Measurements from ENCODE around the gene CNN2. TPM values are rescaled to one million over a fixed set of nuclear protein-coding genes. Genes with fewer than 3 reads are reported as not detected.

The CNN2 gene
- total RNA-seq, 2 donors from 2014 or later, result 108 to 132 TPM

DNA sequence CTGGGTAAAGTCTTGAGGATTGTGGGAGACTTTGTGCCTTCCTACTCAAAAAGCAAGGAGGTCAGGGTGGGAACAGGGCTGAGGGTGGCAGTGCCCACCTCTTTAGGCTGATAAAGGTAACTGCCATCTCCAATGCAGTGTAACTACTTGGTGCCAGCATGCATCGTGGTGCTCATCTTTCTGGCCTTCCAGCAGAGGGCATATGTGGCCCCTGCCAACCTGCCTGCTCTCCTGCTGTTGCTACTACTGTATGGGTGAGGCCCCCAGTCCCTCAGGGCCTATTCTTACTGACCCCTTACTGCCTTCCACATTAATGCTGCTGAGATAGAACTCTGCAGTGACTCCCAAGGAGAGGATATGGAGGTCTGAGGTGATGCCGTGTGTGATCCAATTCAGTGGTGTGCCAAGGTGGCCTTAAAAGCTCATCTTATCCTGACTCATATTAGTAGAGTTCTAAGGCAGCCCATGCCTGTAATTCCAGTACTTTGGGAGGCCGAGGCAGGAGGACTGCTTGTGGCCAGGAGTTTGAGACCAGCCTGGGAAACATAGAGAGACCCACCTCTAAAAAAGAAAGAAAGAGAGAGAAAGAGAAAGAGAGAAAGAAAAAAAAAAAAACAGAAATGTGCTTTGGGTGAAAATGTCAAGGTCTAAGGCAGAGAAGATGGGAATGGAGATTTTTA lies 30.9 kb downstream of the CNN2 start:
- no peaks in the 10 kb centered on the region for H3K9me3 ChIP-seq
- DNase-seq, result no peak

DNA sequence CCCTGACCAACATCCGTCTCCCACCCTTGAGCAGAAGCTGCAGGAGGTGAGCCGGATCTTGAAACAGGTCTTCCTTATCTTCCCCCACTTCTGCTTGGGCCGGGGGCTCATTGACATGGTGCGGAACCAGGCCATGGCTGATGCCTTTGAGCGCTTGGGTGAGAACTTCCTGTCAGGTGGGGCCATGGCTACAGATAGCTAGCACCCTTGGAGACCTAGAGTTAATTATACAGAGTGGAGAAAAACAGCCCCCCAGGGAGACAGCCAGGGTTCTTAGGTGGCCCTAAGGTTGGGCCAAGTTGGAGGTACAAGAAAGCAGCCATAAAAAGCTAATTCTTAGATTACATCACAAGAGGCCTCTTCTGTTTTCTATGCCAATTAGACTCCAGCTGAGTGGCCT lies 31.7 kb downstream of the CNN2 start:
- Histone ChIP-seq H3K27ac (no peak overlapping the region), H3K36me3 (no peaks in the 10 kb centered on the region), H3K9me3 (no peaks in the 10 kb centered on the region), H3K4me1 (no peaks in the 10 kb centered on the region), H3K9ac (ENCODE audit: low read depth in 2 of 2, low read length in 2 of 2) (no peak overlapping the region), H3K4me3 (no peak overlapping the region), H3K27me3 (no peaks in the 10 kb centered on the region)
- intact Hi-C loops (cut with DNase I), result no loop called here
- DNase-seq, result no peak
- TF ChIP-seq, protein P1, sequence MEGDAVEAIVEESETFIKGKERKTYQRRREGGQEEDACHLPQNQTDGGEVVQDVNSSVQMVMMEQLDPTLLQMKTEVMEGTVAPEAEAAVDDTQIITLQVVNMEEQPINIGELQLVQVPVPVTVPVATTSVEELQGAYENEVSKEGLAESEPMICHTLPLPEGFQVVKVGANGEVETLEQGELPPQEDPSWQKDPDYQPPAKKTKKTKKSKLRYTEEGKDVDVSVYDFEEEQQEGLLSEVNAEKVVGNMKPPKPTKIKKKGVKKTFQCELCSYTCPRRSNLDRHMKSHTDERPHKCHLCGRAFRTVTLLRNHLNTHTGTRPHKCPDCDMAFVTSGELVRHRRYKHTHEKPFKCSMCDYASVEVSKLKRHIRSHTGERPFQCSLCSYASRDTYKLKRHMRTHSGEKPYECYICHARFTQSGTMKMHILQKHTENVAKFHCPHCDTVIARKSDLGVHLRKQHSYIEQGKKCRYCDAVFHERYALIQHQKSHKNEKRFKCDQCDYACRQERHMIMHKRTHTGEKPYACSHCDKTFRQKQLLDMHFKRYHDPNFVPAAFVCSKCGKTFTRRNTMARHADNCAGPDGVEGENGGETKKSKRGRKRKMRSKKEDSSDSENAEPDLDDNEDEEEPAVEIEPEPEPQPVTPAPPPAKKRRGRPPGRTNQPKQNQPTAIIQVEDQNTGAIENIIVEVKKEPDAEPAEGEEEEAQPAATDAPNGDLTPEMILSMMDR (IDR thresholded peaks at IDR 0.05), result no peak

More for the DNA sequence above, 30.9 kb downstream of the CNN2 start:
- Histone ChIP-seq H3K27me3 (no peaks in the 10 kb centered on the region), H3K27ac (no peak overlapping the region), H3K9ac (ENCODE audit: low read depth in 2 of 2, low read length in 2 of 2) (no peak overlapping the region), H3K4me3 (no peak overlapping the region), H3K4me1 (no peaks in the 10 kb centered on the region), H3K36me3 (no peaks in the 10 kb centered on the region)
- intact Hi-C loops (cut with DNase I), result no loop called here
- TF ChIP-seq, protein P1 (IDR thresholded peaks at IDR 0.05), result no peak

DNA sequence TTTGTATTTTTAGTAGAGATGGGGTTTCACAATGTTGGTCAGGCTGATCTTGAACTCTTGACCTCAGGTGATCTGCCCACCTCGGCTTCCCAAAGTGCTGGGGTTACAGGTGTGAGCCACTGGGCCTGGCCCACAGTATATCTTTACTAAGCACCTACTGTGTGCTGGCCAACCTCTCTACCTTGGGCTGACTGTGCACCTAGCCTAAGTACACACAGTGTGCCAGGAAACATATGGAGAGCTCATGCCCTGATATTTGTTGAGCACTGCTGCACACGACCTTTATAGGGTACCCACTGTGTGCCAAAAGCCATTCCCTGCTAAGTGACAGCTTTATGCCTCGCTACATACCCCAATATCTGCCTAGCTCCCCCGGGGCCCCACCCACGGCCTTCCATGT lies 34.3 kb downstream of the CNN2 start:
- intact Hi-C loops (cut with DNase I), result no loop called here
- TF ChIP-seq, protein P1 (IDR thresholded peaks at IDR 0.05), result no peak
- no peak overlapping the region for H3K9ac ChIP-seq (ENCODE audit: low read depth in 2 of 2, low read length in 2 of 2)
- no peak overlapping the region for H3K27ac ChIP-seq
- H3K27me3 ChIP-seq, result no peaks in the 10 kb centered on the region
- H3K9me3 ChIP-seq, result no peaks in the 10 kb centered on the region
- no peak overlapping the region for H3K4me3 ChIP-seq
- peaks cover 8% of the 10 kb centered on the region for H3K4me1 ChIP-seq
- H3K36me3 ChIP-seq, result no peaks in the 10 kb centered on the region
- no peak for DNase-seq

DNA sequence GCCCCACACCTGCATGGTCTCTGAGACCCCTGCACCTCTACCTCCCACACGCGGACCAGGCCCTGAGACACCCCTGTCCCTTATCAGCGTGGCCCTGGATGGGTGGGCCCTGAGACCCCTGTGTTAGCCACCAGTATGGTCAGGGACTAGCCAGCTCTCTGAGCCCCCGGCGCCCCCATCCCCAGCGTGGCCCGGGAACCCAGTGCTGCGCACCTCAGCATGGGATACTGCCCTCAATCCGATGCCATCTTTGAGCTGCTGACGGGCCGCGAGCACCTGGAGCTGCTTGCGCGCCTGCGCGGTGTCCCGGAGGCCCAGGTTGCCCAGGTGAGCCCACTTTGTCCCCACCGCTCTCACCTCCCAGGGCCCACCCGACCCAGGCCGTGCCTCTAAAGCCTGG lies 35.6 kb downstream of the CNN2 start:
- peaks cover 18% of the 10 kb centered on the region for H3K4me1 ChIP-seq
- intact Hi-C loops (cut with DNase I), result no loop called here
- peak; percentile 18 for DNase-seq

DNA sequence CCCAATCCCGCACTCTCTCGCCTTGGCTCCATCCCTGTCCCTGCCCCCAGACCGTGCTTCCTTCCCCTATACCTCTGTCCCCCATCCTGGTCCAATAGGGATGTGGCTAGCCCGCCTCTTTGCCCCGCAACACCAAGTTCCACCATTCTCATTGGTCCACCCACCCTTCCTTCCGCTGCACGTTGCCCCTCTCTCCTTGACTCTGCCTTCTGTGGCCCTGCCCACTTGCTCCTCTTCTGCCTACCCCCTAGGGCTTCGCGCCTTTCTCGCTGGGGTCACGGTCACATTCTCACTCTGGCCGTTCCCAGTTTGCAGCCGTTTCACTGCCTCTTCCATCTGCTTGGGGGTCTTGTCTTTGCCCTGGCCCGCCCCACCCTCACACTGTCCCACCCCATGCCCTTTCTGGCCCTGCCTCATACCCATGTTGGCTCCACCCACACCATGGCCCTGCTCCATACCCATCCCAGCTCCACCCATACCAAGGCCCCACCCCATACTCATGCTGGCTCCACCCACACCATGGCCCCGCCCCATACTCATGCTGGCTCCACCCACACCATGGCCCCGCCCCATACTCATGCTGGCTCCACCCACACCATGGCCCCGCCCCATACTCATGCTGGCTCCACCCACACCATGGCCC lies 36.1 kb downstream of the CNN2 start:
- TF ChIP-seq, protein P1 (IDR thresholded peaks at IDR 0.05), result no peak

More for the DNA sequence above, 35.6 kb downstream of the CNN2 start:
- H3K36me3 ChIP-seq, result no peaks in the 10 kb centered on the region
- H3K4me3 ChIP-seq, result no peak overlapping the region
- no peaks in the 10 kb centered on the region for H3K9me3 ChIP-seq
- no peak overlapping the region for H3K9ac ChIP-seq (ENCODE audit: low read depth in 2 of 2, low read length in 2 of 2)
- no peak overlapping the region for H3K27ac ChIP-seq
- H3K27me3 ChIP-seq, result peaks cover 8% of the 10 kb centered on the region
- TF ChIP-seq, protein P1 (IDR thresholded peaks at IDR 0.05), result no peak

More for the DNA sequence above, 36.1 kb downstream of the CNN2 start:
- intact Hi-C loops (cut with DNase I), result no loop called here
- peak; percentile 22 for DNase-seq
- peaks cover 21% of the 10 kb centered on the region for H3K4me1 ChIP-seq
- no peak overlapping the region for H3K4me3 ChIP-seq
- no peaks in the 10 kb centered on the region for H3K36me3 ChIP-seq
- peaks cover 13% of the 10 kb centered on the region for H3K27me3 ChIP-seq
- no peak overlapping the region for H3K27ac ChIP-seq
- no peak overlapping the region for H3K9ac ChIP-seq (ENCODE audit: low read depth in 2 of 2, low read length in 2 of 2)
- H3K9me3 ChIP-seq, result no peaks in the 10 kb centered on the region
